Prostate gland (tissue), 2 donors: ENCODE results near the gene TXNDC17.
"Not testable (repeated sequence)": the region's sequence is repeated elsewhere in the genome, so short reads cannot be mapped to it uniquely, and the experiment has no call there.

Source experiments
- POLR2A ChIP-seq: fragments of 450-650 bp; IDR thresholded peaks from one replicate; pipeline ENCODE4 v1.6.1; 2016; ENCODE audit warnings: antibody characterized with exemption, mild to moderate bottlenecking
- POLR2AphosphoS5 ChIP-seq: sonication (generic); formaldehyde crosslinking; IDR thresholded peaks from one replicate; pipeline ENCODE4 v1.6.1; 2017; ENCODE audit warnings: antibody characterized with exemption
- TF ChIP-seq, protein P1 (sequence below), 4 experiments: fragments of 200-600 bp in 2 of 4; fragments of 450-650 bp in 2 of 4; sonication (generic) in 2 of 4; IDR thresholded peaks; 1 replicate in 3 of 4; 2 replicates in 1 of 4; pipeline ENCODE4 v1.5.1; 2016 to 2019; ENCODE audit warnings: antibody characterized with exemption in 4 of 4, mild to moderate bottlenecking in 2 of 4, moderate library complexity in 2 of 4

- TF ChIP-seq, protein P1, sequence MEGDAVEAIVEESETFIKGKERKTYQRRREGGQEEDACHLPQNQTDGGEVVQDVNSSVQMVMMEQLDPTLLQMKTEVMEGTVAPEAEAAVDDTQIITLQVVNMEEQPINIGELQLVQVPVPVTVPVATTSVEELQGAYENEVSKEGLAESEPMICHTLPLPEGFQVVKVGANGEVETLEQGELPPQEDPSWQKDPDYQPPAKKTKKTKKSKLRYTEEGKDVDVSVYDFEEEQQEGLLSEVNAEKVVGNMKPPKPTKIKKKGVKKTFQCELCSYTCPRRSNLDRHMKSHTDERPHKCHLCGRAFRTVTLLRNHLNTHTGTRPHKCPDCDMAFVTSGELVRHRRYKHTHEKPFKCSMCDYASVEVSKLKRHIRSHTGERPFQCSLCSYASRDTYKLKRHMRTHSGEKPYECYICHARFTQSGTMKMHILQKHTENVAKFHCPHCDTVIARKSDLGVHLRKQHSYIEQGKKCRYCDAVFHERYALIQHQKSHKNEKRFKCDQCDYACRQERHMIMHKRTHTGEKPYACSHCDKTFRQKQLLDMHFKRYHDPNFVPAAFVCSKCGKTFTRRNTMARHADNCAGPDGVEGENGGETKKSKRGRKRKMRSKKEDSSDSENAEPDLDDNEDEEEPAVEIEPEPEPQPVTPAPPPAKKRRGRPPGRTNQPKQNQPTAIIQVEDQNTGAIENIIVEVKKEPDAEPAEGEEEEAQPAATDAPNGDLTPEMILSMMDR (IDR thresholded peaks at IDR 0.05) = not testable (repeated sequence)
- TF ChIP-seq POLR2A, POLR2AphosphoS5: not testable (repeated sequence)
Measured at GRCh38 chr17:6658411-6658810, 17.6 kb downstream of the TXNDC17 start.
